HG02840 (cell line): ENCODE data around the gene SKAP2.
"Not testable (repeated sequence)": the region's sequence is repeated elsewhere in the genome, so short reads cannot be mapped to it uniquely, and the experiment has no call there.

Experiments
- ATAC-seq: cut with Tn5 transposase; IDR thresholded peaks from one replicate; pipeline ENCODE4 v1.9.1; 2021; ENCODE audit warnings: mild to moderate bottlenecking, moderate library complexity, moderate number of reproducible peaks; ENCODE audit not compliant: unreplicated experiment, low FRiP score

SKAP2 gene

DNA sequence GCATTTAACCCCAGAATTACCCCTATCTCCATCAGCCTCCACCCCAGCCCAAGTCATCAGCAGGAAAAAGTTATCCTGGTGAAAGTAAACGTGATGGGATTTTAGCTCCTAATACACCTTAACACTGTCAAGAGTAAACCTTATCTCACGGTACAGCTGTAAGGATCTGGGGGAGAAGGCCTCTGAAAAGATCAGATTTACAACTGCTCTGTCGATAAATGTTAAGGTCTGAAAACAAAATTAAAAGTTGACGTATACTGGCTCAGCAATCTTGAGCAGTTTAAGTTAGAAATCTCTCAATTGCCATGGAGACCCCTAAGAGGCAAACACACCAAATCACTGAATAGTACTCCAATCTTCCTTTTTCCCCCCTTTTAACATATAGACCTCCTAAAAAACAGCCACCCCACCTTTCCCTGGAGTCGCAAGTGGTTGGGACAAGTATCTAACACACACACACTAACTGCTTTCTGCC lies 6.1 kb downstream of the SKAP2 start:
- no peak for ATAC-seq

DNA sequence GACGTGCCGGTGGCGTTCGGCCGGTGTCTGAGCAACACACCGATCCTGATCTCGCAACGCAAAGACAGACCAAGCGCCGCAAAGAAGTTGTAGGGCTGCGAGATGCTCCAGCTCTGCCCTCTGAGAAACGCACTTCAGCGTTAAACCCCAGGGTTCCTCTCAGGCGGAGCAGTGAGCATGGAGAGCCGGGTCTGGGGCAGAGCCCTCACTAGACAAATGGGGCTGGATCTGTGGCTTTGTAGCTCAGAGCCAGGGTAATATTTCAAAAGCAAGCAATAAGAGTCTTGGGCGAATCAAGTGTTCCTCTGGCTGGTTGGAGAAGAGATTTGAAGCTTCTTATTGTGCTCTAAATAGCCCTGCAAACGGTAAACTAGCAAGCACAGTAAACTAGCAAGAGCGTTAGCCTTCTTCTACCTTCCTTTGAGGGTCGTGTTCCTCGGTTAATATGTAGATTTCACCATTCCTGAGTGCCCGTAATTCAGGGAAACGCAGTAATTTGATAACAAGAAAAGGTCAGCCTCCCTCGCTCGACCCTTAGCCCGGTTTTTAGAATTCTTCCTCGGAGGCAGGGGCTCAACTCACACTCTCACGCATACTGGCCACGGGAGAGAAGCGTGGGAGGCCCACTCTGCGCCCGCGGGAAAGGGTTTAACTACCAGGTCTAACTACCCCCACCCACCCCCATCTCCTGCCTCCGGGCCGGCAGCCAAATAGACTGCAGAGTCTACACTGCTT lies 6.7 kb downstream of the SKAP2 start:
- no peak for ATAC-seq

DNA sequence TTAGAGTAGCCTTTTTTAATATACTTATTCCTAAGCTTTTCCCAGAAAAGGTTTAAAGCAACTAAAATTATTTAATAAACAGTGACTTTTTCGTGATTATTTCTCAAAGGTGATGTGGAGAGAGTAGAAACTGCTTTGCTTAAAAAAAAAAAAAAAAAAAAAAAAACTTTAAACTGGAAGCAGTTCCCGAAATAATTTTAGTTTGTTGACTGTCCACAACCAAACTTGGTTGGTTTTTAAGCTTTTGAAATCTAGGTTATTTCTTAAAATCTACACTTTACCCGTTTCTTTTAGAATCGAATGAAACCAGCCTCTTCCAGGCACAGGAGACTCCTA lies 7.3 kb downstream of the SKAP2 start:
- ATAC-seq = no peak

DNA sequence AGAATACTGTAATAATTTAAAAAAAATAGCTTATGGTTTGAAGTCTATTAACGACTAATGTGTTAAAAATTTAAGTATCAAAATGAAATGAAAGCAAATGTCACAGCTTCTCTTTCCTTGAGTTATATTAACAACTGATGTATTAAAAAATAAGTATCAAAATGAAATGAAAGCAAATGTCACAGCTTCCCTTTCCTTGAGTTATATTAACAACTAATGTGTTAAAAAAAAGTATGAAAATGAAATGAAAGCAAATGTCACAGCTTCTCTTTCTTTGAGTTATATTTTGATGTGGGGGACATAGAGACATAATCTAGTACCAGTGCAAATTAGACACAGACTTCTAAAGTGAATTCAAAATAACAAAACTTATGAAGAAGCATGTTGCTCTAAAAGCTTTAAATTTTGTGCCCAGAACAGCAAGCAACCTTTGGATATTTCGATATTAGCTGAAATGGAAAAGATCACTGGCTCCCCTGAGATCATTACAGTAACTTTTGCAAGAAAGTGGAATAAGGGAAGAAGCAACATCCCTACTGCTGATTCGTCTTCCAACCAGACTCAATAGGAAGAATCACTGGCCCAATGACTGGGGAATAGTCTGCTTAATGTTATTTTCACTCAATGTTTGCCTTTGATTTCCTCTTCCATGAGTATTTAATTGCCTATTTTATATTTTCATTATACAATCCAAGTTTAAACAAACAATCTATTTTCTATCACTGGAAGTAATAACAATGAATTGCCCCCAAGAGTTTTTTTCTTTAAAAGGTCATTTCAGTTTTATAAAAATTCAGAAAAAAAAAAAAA lies 8.0 kb downstream of the SKAP2 start:
- ATAC-seq = no peak

DNA sequence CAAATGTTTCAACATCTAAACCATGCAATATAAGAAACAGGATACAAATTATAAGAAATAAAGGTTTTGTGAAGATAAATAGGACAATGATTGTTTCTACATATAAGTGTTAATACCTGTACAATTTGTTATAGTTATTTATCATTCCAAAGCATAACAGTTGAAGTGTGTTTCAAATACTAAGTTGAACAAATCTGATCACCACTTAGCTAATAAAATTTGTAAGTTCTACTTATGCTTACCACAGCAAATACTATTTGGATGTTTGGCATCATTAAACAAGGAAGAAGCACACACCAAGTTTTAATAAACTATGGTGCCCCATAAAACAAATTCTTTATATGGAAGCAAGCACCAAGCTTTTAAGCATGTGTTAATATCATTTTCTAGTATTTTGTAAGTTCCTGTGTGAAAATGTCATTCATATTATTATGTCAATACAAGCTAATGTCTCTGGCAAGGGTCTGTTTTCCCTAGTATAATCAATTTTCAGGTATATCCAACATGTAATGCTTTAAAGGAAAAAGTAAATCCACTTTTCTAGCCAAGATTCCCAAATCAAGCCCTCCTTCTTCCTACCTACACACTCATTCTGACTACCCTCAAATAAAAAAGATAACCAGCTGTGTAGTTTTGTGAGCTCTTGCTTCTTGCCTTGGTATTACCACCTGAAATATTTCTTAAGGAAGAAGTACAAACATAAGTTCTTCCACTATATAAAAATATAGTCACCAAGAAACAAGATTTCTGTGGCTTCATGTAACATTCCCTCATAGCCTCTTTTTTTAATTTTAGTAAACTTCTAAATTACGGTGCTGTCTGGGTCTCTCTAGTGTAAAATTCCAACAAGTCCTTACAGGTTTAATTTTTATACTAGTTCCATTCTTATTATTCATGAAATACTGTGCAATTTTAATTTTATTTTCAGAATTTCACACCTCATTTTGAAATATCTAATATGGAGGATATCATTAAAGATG lies 9.2 kb downstream of the SKAP2 start:
- ATAC-seq = no peak

DNA sequence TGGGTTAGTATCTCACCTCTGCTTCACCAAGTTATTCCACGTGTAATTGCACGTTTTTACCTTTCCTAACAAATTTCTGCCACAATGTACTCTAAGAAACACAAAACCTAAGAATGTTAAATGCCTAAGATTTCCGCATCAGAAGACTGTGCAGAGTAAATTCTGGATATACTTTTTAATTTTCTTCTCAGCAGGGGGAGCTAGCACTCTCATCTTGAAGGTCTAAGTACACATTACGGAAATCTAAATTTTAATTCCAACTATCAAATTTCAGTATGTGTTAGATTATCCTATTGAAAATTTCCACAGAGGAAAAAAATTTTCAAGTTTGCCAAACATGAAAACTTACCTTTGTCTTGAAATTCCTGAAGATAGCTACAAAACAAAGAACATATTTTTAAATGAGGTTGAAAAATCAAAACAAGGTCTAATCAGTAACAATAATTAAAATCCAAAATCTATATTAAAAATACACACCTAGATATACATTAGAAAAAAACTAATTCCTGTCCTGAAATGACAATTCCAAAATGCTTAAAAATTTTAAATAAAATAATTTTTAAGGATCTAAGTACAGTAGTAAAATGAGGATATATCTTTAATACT lies 10.5 kb downstream of the SKAP2 start:
- ATAC-seq = no peak

DNA sequence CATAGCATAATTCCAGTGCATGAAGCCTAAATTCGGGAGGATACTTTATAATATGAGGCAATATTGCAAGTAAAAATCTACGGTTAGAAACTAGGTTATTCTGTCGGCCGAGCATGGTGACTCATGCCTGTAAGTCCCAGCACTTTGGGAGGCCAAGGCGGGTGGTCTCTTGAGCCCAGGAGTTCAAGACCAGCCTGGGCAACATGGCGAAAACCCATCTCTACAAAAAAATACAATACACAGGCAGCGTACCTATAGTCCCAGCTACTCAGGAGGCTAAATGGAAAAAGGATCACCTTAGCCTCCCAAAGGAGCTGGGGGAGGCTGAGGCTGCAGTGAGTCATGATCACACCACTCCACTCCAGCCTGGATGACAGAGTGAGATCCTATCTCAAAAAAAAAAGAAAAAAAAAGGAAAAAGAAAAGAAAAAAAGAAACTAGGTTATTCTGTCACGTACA lies 14.2 kb downstream of the SKAP2 start:
- no peak for ATAC-seq

DNA sequence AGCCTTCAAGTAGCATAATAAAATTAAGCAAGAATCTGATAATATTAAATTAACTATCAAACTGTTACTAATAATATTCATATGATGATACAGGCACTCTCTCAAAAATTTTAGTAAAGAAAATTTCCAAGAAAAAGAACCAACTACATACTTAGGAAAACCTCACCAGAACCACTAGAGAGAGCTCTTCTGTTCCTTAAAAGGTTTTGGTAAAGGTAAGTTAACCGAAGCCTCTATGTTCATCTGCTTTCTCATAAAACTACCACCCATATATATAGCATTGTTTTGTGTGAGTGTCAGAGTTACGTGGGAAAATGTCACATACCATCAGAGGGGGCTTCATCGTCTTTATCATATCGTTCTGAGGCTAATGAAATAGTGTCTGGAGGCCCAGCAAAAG lies 20.7 kb downstream of the SKAP2 start:
- ATAC-seq = no peak

DNA sequence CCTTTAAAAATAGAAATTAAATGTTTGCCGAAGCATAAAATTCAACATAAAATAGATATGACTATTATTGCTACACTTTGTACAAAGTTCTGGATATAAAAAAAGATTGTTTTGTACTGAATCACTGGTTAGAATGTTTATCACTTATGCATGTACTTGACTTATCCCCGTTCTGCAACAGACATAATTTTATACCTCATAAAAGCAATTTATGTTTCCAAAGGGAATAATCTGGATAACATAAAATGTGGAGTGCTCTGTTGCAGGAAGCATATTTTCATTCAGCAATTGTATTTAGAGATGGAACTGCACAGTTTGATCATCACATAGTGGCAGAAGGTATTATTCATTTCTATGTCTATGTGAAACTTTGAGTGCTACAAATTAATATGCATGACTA lies 21.5 kb downstream of the SKAP2 start:
- ATAC-seq = no peak

DNA sequence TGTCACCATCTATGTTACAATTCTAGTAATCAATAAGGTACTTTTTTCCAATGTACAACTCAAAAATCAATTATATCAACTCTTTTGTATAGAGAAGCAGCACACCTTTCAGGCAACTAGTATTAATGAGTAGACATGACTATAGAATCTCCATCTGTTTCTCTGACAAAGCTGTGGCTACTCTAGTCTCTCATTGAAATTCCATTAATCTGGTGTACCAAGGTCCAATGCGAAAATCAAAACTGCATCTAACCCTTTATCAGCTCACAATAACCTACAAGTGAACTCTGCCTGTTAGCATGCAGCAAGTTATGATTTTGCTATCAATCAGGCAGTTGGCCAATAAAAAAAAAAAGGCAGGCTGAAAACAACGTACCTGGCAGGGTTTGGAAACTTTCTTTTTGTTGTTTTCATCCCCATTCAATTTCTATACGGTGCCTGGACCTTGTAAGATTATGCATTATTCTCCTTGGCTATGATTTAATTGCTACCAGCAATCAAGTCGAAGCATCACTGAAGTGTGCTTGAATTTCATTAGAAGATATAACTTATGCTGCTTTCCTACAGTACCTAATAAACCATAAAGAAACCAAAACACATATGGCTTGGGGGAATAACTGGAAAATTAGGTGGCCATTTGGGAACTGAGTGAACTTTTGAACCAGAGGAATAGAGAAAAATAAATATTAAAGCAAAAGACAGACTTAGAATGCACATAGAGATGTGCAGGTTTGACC lies 23.2 kb downstream of the SKAP2 start:
- no peak for ATAC-seq

DNA sequence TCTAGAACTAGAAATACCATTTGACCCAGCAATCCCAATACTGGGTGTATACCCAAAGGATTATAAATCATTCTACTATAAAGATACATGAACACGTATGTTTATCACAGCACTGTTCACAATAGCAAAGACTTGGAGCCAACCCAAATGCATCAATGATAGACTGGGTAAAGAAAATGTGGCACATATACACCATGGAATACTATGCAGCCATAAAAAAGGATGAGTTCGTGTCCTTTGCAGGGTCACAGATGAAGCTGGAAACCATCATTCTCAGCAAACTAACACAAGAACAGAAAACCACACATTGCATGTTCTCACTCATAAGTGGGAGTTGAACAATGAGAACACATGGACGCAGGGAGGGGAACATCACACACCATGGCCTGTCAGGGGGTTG lies 27.6 kb downstream of the SKAP2 start:
- not testable (repeated sequence) for ATAC-seq

DNA sequence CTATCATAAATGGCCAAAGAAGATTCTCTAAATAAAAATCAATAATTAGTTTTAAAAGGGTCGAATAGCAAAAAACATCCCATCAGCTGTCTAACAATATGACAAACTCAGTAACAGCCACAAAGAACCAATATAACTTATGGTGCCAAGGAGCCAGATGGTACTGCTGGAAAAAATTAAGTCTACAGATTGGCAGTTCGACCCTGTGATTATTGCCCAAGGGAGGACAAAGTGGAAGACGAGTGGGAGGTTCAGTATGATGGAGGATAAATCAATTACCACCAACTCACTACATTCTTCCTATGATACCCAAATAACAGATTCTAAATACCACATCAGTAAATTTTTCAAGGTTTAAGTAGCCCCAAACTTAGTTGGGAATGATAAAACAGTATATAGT lies 49.0 kb downstream of the SKAP2 start:
- ATAC-seq = no peak

DNA sequence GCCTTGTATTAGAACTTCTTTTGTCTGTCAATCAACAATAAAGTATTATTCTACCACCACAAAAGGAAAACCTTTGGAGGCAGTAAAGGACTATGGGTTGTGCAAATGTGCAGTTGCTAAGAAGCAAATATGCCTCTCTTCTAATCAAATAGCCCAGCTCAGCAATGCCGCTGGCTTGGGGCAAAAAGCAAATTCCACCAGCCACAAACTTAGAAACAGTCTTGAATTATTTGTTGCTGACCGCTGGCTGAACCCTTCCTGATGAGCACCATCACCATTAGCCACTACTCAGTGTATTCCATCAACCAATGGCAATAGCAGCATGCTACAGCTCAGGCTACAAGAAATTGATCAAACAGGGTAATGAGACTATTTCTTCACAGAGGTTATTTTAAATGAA lies 51.0 kb downstream of the SKAP2 start:
- ATAC-seq = no peak

DNA sequence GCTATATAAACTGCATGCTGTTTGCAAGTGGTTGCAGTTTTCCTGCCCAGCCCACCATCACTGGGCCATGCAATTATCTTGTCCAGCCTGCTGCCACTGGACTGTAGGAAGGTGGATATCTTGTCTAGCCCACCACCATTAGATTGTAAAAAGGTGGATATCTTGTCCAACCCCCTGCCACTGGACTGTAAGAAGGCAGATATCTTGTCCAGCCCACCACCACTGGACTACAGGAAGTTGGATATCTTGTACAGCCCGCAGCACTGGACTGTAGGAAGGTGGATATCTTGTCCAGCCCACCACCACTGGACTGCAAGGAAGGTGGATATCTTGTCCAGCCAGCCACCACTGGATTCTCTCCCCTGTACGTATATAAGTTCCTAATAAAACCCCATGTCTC lies 69.8 kb downstream of the SKAP2 start:
- ATAC-seq = no peak

DNA sequence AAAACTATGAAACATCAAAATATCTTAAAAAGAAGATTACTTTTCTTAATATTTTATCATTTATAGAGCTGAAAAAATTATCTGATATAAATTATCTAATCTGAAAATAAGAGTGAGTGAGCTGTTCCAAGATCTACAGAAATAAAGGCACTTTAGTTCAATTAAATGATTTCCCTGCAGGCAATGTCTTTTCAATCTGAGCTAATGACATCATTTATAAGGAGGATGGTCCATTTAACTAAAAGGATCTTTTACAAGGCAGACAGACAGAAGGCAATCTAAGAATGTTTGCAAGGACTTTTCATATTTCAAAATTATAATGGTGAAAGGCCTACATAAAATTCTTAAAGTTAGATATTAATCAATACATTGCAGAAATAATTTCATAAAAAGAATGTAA lies 71.8 kb downstream of the SKAP2 start:
- ATAC-seq = no peak

DNA sequence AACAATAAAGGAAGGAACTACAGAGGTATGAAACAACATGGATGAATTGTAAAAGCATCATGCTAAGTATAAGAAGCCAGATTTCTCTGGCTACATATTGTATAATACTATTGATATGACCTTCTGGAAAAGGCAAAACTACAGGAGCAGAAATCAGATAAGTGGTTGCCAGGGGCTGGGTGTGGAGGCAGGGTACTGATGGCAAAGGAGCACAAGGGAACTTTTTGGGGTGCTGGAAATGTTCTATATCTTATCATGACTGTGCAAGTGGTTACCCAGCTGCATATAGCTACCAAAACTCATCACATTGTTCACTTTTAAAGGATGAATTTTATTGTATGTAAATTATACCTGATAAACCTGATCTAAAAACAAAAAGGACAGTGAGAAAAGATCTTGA lies 72.4 kb downstream of the SKAP2 start:
- ATAC-seq = no peak

DNA sequence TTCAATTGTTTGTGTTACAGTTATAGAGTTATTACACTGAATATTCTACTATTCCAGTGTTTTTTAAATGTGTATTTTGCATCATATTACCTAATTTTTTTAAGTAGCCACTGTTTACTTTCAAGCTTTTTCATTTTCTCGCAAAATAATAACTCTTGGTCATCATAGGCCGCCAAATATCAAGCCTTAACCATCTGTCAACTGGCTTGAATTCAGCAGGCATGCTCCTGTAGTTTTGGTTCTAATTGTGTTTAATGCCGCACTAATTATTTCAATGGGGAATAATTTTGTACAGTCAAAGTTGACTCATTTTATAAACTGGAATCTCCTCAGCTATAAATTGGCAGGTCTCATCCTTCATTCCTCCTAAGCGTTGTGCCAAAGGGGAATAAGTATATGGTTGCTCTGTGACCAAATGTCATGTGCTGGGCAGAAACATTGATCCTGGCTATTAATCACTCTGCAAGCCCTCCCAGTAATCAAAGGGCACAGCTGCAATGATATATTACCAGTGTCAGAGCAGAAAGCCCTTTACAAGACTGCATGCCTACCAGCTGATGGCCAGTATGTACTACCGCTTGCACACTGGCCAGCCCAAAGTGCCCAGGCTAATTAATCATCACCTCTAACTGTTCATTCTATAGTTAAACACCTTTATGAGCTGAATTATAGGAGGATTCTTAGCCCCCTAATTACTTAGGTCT lies 74.8 kb downstream of the SKAP2 start:
- ATAC-seq = no peak

DNA sequence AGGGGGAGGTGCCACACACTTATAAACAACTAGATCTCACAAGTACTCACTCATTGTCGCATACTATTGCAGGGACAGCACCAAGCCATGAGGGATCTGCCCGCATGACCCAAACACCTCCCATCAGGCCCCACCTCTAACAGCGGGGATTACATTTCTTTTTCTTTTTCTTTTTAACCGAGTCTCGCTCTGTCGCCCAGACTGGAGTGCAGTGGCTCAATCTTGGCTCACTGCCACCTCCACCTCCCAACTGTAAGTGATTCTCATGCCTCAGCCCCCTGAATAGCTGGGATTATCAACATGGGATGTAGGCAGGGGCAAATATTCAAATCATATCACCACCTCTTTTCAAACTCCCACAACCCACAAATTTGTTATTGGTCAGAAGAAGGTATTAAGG lies 76.7 kb downstream of the SKAP2 start:
- ATAC-seq = no peak

DNA sequence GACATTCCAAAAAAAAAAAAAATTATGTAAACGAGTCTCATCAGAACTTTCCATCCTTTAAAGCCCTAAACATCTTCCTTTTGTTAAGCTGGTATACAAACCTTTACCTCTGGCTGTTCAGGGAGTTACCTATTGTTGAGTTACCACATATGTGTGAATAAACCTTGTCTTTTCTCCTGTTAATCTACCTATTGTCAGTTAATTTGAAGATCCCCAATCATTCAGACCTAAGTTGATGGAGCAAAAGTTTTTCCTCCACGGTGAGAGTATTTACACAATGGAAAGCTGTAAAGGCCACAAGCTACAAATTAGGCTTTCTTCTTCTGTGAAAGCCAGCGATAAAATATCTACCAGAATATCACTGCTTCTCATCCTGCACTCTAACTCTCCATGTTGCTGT lies 80.3 kb downstream of the SKAP2 start:
- no peak for ATAC-seq
